GM12892 (cell line): Measurements from ENCODE around the gene RDH5.

Experiments
- POLR2A ChIP-seq: IDR thresholded peaks from 2 replicates; pipeline ENCODE4 v1.6.1; 2011; ENCODE audit warnings: low read depth, low read length, control low read depth
- POLR2AphosphoS5 ChIP-seq: IDR thresholded peaks from 2 replicates; pipeline ENCODE4 v1.6.1; 2011; ENCODE audit warnings: low read depth, low read length, control low read depth
- TAF1 ChIP-seq: IDR thresholded peaks from 2 replicates; pipeline ENCODE4 v1.6.1; 2011; ENCODE audit warnings: low read depth, mild to moderate bottlenecking, control low read depth, low read length, borderline replicate concordance

- no peak for TF ChIP-seq TAF1
- no peak for TF ChIP-seq POLR2AphosphoS5
- no peak for TF ChIP-seq POLR2A
Observed at GRCh38 chr12:55734595-55734994, 14.4 kb downstream of the RDH5 start.
